ELR (cell line): ENCODE results near the gene FAM169A.
"Not testable (repeated sequence)": the region's sequence is repeated elsewhere in the genome, so short reads cannot be mapped to it uniquely, and the experiment has no call there.

Experiments used
- DNase-seq: peaks from one replicate; pipeline ENCODE4 v3.0.0-alpha.2; 2015; ENCODE audit warnings: low read depth

FAM169A gene, protein sequence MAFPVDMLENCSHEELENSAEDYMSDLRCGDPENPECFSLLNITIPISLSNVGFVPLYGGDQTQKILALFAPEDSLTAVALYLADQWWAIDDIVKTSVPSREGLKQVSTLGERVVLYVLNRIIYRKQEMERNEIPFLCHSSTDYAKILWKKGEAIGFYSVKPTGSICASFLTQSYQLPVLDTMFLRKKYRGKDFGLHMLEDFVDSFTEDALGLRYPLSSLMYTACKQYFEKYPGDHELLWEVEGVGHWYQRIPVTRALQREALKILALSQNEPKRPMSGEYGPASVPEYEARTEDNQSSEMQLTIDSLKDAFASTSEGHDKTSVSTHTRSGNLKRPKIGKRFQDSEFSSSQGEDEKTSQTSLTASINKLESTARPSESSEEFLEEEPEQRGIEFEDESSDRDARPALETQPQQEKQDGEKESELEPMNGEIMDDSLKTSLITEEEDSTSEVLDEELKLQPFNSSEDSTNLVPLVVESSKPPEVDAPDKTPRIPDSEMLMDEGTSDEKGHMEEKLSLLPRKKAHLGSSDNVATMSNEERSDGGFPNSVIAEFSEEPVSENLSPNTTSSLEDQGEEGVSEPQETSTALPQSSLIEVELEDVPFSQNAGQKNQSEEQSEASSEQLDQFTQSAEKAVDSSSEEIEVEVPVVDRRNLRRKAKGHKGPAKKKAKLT

DNA sequence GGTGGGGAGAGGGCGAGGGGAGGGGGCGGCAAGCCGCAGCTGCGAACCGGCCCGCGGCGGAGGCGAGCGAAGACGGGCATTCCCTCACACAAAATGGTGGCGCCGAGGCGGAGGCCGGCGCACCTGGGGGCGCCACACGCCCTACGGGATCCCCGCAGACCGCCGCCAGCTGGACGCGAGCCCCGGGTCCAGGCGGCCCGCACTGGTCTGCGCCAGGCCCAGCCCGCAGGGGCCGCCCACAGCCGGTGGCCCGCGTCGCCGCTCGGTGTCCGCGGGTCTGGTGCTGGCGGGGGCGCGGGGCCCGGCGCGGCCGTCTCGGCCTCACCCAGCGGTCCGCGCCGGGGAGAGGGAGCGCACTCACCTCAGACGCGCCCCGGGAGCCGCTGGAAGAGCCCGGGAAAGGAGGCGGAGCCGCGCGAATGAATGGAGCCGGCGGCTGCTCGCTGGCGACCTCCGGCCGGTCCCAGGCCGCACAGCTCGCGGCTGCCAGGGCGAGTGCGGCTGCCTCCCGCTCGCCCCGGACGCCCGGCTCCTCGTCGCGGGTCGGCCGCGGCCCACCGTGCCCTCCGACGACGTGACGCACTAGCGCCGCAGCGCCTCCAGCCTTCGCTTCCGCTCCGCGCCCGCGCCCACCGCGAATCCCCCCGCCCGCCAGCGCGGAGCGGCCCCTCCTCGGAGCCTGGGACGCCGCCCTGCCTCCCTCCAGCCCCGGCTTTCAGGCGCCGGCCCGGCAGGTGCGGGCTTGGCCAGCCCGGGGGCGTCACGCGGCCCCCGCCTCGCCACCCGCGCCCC, at the start of gene FAM169A:
TSS of gene FAM169A (minus strand) at position 584 of the 792 bp plus-strand sequence. CDS start 24,711 bp downstream, outside the sequence.
- peak; percentile 68 for DNase-seq

DNA sequence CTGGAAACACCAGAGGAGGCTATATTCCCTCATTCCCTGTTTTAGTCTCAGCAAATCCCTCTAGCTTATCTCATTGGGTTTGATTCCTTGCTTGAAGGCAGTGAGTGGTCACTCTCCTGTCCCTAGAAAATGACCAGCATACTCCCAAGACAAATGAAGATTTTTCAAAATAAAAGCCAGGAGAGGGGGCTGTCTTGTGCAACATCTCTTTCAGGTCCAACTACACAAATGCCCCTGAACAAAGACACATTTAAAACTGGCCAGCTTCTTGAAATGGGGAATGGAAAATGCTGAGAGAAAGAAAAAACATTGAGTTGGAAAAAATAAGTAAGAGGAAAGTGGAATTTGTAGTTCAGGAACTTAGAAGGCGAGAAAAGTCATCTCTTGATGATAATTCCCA, 49.3 kb upstream of the FAM169A start:
- DNase-seq: no peak

DNA sequence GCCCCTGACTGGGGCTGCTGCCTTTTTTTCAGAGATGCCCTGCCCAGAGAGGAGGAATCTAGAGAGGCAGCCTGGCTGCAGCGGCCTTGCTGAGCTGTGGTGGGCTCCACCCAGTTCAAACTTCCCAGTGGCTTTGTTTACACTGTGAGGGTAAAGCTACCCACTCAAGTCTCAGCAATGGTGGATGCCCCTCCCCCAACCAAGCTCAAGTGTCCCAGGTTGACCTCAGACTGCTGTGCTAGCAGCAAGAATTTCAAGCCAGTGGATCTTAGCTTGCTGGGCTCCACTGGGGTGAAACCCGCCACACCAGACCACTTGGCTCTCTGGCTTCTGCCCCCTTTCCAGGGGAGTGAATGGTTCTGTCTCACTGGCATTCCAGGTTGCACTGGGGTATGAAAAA, 45.2 kb upstream of the FAM169A start:
- not testable (repeated sequence) for DNase-seq

DNA sequence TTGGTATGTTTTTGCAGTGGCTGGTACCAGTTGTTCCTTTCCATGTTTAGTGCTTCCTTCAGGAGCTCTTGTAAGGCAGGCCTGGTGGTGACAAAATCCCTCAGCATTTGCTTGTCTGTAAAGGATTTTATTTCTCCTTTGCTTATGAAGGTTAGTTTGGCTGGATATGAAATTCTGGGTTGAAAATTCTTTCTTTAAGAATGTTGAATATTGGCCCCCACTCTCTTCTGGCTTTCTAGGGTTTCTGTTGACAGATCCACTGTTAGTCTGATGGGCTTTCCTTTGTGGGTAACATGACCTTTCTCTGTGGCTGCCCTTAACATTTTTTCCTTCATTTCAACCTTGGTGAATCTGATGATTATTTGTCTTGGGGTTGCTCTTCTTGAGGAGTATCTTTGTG, 43.7 kb upstream of the FAM169A start:
- DNase-seq: not testable (repeated sequence)

DNA sequence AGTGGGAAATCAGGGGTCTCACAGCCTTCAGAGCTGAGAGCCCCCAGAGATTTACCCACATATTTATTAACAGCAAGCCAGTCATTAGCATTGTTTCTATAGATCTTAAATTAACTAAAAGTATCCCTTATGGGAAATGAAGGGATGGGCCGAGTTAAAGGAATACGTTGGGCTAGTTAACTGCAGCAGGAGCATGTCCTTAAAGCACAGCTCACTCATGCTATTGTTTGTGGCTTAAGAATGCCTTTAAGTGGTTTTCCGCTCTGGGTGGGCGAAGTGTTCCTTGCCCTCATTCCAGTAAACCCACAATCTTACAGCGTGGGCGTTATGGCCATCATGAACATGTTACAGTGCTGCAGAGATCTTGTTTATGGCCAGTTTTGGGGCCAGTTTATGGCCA, 42.0 kb upstream of the FAM169A start:
- DNase-seq: not testable (repeated sequence)

DNA sequence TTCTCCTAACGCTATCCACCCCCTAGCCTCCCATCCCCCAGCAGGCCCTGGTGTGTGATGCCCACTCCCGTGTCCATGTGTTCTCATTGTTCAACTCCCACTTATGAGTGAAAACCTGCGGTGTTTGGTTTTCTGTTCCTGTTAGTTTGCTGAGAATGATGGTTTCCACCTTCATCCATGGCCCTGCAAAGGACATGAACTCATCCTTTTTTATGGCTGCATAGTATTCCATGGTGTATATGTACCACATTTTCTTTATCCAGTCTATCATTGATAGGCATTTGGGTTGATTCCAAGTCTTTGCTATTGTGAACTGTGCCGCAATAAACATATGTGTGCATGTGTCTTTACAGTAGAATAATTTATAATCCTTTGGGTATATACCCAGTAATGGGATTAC, 38.5 kb upstream of the FAM169A start:
- DNase-seq: not testable (repeated sequence)

DNA sequence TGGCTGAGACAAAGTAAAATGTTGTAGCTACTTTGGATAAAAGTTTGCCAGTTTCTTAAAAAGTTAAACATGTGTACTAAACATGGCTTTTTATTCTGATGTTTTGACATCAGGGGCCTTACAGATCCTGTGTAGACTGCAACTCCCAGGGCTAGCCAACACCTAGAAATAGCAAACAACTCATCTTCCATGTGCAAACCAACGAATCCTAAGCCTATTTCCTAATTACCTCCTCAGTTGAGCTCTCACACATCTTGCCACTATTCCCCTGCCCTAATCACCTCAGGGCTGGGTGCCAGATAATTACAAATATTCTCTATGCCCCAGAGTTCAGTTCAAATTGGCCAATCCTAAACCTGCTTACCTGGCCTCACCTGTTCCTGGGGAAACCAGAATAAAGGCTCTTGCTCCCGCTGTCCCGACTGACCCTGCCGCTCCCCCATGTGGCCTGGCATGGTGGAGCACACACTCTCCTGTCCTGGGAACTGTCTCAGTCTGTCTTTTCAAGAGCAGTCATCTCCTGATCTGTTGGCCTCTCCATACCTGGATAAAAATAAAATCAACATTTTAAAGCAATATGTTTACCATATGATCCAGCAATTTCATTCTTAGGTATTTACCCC, 37.1 kb upstream of the FAM169A start:
- peak; percentile 47 for DNase-seq

DNA sequence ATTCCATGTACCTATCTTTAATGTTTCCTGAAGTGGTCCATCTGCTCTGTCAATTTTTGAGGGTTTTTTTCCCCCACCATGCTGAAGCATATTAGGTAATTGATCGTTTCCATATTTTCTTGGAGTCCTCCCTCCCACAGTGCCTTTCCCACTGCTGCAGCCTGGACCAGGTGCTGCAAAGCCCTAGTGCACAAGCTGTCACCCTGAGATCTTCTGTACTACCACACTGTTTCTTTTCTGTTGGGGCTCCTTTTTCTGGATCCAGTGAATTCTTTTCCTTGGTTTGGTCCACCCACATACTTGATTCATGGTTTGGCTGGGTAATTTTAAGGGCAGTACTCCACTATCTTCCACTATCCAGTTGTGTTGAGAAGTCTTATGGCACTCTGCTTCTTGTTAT, 30.9 kb upstream of the FAM169A start:
- DNase-seq: no peak

DNA sequence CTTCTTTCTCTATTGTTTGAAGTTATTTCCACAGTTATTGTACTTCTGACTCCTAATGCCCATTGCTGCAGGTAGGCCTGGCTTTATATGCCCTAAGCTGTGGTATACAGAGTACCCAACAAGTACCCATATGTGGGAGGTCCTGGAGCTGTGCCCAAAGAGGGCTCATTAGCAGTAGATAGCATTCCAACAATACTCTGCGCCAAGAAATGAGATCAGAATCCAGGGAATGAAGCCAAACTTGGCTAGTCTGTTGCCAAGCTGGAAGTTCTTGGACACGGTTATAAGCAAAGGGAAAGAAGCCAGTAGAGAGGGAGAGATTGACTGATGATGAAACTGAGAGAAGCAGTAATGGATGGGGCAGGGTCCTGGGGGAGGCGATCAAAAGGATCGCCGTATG, 29.7 kb upstream of the FAM169A start:
- DNase-seq: no peak

DNA sequence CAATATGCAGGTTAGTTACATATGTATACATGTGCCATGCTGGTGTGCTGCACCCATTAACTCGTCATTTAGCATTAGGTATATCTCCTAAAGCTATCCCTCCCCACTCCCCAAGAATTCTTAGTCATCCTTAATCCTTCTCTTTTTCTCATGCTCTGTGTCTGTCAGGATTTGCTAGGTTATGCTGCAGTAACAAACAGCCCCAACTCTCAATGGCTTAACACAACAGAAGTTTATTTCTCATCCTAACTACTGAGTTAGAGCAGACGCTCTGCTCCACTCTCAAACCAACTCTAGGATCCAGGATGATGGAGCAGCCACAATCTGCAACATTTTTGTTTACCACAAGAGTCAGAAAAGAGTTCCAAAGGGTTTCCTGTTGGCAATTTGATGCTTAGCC, 28.2 kb upstream of the FAM169A start:
- no peak for DNase-seq

DNA sequence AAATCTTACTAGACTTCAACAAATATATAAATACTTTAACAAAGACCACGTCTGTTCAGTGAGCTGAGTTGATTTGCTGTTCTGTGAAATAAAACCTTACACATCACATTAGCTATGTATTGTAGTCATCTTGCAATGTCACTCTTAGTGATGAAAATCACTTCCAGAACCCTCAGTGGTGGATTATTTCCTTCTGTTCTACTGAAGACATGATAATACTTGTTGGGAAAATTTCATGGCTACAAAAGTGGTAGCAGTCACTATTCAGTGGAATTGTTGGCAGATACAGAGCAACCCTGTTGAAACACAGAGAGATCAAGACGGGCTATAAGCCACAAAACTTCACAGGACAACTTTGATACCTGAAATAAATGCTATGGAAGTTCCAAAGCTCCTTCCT, 26.7 kb upstream of the FAM169A start:
- no peak for DNase-seq

DNA sequence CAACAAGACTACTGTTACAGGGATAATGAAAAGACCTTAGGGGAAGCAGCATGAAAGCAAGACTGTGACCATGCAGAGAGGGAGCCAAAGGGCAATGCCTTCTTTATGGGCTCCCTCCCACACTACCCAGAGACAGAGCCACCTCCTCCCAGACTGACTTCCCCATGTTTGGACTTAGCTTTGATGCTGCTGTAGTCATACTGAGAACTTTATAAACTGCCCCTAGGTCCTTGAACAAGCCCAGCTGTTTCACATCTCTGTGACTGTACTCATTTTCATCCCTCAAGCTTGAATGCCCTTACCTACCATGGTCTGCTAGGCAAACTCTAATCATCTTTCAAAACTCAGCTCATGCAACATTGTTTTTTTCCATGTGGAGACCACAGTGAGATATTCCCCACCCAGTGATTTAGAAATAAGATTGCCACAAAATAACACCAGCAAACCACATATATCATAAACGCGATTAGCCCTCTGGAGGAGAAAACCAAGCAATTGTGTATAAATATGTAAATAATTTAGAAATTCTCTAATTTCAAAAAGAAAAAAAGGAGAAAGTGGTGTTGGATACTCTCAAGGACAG, 23.4 kb upstream of the FAM169A start:
- no peak for DNase-seq

DNA sequence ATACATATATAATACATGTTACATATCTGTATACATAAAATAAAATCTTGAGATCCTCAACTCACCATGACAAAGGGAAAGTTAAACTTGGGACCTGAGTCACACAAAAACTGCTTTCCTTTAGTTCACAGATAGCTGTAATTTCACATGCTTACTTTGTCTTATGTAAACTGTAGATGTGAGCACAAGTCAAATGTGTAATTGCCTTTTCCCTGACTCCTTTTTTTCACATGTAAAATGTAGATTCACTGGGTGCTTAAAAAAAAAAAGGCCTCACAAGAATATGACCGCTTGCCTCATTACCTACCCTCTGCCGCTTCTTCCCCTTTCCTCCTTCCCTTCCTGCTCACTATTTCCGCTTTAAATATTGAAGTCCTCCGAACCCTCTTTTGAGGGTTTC, 21.9 kb upstream of the FAM169A start:
- no peak for DNase-seq

DNA sequence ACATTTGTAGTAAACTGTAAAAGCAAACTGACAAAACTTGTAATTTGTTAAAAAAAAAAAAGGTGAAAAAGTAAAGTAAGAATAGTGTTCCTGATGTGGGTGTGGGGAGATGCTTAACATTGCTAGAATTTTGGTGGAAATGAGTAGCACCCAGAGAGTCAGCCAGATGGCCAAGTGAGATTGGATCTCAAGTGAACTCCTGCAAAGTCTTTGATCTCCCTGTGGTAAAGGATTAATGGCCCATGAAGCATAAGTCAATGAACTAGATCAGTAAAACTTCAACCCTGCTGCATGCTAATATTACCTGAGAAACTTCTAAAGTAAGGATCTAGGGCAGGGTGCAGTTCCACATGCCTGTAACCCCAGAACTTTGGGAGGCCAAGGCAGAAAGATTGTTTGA, 19.0 kb upstream of the FAM169A start:
- no peak for DNase-seq

DNA sequence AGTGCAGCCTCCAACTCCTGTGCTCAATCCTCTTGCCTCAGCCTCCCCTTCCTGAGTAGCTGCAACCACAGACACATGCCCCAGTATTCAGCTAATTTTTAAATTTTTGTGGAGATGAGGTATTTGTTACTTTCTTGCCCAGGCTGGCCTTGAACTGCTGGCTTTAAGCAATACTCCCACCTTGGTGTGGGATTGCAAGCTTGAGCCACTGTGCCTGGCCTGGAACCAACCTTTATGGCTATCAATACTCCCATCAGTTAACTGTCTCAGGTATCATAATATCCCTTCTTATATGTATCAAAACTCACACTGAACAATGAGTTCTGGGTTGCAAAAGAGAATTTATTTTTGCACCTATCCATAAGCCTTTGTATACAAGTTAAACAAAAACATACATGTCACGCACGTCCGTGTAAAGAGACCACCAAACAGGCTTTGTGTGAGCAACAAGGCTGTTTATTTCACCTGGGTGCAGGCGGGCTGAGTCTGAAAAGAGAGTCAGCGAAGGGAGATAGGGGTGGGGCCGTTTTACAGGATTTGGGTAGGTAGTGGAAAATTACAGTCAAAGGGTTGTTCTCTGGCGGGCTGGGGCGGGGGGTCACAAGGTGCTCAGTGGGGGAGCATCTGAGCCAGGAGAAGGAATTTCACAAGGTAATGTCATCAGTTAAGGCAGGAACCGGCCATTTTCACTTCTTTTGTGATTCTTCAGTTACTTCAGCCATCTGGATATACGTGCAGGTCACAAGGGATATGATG, 16.4 kb upstream of the FAM169A start:
- not testable (repeated sequence) for DNase-seq

DNA sequence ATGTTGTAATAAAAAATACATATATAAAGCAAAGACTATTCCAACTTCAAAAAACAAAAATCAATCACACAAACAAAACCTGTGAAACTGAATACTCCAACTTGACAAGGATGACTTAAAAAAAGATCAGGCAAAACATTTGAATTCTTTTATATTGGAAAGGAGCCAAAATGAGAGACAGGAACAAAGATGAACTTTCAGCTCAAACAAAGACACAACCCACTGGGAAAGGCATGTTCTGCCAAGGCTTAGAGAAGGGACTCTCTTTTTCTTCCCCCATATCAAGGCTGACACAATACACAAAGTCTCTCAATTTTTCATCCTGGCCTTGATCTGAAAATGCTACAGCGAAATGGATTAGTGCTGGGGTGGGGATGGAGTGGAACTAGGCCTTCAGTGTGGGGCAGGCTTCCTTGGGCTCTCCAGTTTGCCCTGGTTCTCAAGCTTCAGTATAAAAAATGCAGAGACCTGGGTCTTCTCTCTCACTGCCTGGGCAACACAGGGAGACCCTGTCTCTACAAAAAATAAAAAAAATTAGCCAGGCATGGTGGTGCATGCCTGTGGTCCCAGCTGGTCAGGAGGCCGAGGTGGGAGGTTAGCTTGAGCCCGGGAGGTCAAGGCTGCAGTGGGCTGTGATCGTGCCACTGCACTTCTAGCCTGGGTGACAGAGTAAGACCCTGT, 11.6 kb upstream of the FAM169A start:
- DNase-seq: no peak

DNA sequence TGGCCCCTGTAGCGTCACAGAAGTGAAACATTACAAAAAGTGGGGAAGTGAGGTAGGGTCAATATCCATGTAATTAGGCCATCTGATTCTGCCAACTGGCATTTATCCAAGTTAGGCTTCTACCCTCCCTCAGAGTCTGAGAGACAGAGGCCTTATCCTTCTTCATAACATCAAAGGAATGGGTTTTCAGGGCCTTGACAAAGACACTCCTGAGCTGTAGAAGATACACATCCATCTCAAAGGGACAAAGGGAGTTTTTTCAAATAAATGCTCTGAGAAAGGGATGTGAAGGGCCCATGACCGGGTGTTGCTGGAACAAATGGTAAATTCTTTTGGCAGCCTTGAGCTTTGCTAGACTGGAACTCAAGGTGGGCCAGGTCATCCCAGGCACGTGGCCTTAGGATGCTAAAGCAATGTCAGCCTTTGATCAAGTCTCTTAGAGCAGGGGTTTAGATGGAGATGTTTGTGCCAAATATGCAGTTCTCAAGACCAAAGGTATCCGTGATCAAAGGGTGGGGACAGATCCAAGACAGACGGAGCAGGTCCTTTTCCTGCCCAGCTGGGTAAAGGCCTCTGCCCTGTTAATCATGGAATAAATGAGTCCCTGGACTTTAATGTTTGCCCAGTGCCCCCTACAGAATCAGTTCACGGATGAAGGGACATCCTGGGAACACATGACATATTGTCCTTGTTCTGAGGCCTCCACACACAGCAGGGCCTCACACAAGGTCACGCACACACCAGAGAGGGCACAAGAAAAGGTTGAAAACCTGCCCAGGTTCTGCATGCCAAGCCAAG, 10.0 kb upstream of the FAM169A start:
- no peak for DNase-seq

DNA sequence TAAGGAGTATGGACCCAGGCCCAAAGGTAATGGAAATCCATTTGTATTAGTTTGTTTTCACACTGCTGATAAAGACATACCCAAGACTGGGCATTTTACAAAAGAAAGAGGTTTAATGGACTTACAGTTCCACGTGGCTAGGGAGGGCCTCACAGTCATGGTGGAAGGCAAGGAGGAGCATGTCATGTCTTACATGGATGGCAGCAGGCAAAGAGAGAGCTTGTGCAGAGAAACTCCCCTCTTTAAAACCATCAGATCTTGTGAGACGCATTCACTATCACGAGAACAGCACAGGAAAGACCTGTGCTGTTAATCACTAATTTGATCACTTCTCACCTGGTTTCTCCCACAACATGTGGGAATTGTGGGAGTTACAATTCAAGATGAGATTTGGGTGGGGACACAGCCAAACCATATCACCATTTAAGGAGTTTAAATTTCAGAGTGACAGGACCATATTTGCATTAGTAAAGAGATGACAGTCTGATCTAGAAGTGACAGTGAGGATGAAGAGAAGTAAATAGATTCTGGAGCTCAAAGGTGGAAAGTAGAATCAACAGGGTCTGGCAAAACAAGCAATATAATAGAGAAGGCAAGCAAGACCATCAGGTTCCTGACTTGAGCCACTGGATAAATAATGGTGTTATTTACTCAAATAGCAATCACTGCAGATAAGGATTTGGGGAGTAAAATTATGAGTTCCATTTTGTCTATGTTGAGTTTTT, 7.5 kb upstream of the FAM169A start:
- DNase-seq: no peak
